GM12874 (cell line): ENCODE data around the gene HOXA3.

Experiments
- TF ChIP-seq, protein P1 (sequence below): IDR thresholded peaks from 2 replicates; pipeline ENCODE4 v1.5.1; 2011; ENCODE audit warnings: low read depth, mild to moderate bottlenecking, control low read depth, low read length, moderate library complexity; ENCODE audit not compliant: insufficient read depth

HOXA3 gene

DNA sequence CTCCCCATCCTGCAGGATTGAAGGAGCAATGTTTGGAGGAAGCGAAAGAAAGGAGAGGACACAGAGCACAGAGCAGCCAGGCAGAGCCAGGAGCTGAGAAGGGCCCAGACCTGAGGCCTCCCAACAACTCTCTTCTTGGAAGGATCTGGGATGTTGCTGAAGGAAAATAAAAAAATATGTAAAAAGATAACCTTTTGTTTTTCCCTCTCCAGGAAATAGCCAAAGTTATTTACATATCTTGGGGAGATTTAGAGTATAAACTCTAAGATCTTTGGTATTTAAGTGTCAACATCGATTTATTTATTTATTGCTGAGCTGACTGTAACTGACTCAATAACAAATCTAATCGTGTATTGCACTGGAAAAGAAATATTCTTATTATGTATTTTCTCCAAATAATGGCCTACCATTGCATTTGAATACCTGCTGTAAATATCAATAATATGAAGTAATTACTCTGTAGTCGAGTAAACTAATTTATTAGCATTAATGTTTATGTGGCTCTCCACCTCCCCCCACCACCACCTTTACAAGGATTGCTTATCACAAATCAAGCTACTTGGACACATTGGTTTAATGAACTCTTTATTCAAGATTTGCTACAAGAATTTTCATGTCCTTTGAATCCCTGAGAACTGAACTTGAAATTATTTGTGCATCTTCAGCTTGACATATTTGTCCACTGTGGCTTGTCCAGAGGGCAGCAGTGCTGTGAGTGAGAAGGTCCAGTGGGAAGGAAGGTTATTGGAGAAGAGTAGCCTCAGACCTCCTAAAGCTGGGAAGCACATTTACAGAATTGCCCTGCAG lies 34.5 kb upstream of the HOXA3 start:
- TF ChIP-seq, protein P1, sequence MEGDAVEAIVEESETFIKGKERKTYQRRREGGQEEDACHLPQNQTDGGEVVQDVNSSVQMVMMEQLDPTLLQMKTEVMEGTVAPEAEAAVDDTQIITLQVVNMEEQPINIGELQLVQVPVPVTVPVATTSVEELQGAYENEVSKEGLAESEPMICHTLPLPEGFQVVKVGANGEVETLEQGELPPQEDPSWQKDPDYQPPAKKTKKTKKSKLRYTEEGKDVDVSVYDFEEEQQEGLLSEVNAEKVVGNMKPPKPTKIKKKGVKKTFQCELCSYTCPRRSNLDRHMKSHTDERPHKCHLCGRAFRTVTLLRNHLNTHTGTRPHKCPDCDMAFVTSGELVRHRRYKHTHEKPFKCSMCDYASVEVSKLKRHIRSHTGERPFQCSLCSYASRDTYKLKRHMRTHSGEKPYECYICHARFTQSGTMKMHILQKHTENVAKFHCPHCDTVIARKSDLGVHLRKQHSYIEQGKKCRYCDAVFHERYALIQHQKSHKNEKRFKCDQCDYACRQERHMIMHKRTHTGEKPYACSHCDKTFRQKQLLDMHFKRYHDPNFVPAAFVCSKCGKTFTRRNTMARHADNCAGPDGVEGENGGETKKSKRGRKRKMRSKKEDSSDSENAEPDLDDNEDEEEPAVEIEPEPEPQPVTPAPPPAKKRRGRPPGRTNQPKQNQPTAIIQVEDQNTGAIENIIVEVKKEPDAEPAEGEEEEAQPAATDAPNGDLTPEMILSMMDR: no peak

DNA sequence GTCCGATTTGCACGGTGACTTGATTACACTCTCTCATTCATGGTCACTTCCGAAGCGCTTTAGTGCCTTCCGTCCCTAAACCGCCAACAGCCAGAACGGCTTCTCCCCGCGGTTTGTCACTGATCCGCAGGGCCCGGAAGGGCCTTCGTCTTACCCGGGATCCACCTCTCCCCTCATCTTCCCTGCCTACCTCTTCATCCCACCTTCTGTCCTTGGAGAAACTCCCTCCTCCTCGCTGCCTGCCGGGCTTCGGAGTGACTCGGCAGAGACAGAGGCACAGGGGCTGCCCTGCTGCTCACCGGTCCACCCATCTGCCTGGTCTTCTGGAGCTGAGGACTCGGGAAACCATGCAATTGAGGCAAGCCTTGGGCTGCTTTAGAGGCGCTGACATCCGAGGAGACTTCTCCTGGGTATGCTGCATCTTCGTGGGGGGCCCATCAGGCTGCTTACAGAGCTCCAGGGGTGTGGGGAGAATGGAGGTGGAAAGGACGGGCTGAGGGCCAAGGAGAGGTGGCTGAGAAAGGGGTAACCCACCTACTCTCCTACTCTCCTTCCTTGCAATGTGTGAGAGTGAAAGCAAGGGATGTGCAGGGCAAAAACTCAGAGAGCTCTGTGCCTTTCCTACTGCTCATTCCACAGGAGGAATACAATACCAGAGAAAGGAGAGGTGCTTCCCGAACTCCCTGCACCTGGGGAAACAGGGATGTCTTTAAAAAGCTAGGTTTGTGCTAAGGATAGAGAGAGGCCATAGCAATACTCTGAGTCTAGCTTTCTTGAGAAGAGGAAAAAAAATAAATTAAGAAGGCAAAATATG lies 33.7 kb upstream of the HOXA3 start:
- TF ChIP-seq, protein P1: no peak

DNA sequence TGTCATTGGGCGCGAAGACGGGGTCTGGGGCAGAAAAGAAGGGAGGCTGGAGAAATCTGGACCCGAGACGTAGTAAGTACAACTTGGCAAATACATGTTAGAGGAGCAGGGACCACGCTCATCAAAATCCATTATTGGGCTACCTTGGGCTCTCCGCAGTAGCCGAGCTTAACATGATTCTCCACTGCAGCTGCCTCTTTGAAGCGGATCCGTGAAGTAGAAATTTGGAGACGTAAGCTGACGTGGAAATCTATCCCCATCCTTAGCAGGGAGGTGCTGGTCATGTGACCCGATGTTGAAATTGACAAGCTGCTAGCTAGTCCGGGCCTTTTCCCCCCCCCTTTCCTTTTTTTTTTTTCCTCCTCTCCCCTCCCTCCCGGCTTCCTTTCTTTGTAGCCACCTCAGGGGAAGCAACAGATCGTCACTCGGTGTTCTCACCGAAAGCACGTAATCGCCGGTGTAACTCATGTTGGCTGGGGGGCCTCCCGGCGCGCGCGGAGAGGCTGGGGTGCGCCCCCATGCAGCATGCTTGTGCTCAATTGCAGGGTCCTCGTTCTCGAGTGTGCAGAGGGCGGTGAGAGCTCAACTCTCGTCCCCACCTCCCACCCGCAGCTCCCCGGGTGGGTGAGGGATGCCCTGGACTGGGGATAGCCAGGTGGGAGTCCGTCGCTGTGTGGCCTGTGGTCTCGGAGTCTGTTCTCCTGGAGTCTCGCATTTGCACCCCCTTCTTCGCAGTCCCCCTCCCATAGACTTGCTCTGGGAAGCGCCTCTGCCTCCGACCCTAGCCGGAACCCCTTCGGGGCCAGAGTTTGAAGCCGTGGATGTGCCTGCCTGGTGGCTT lies 32.9 kb upstream of the HOXA3 start, which contains the start of gene HOXA11:
HOXA11 (minus strand) TSS at position 220 of the 841 bp plus-strand sequence; CDS start at position 132, 88 bp downstream.
- TF ChIP-seq, protein P1: no peak

DNA sequence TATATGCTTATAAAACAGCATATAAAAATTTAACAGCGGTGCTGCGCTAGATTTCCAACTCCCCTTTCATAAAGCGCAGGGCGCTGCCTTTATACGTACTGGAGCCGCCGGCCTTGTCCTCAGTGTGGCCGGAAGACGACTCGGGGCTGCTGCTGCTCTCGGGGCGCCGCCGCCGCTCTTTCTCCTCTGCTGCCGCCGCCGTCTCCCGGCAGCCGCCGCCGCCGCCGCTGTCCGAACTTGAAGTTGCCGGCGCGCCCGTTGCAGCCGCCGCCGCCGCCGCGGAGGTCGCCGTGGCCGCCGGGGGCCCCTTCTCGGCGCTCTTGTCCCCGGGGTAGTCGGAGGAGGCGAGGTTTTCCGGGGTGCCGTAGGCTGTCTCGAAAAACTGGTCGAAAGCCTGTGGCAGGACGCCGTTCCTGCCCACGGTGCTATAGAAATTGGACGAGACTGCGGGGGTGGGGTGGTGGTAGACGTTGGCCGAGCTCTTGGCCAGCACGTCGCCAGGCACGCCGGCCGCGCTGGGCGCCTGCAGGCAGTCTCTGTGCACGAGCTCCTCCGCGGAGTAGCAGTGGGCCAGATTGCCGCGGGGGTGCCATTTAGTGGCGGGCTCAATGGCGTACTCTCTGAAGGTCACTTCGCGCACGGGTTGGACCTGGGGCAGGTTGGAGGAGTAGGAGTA lies 32.1 kb upstream of the HOXA3 start:
- TF ChIP-seq, protein P1: no peak

DNA sequence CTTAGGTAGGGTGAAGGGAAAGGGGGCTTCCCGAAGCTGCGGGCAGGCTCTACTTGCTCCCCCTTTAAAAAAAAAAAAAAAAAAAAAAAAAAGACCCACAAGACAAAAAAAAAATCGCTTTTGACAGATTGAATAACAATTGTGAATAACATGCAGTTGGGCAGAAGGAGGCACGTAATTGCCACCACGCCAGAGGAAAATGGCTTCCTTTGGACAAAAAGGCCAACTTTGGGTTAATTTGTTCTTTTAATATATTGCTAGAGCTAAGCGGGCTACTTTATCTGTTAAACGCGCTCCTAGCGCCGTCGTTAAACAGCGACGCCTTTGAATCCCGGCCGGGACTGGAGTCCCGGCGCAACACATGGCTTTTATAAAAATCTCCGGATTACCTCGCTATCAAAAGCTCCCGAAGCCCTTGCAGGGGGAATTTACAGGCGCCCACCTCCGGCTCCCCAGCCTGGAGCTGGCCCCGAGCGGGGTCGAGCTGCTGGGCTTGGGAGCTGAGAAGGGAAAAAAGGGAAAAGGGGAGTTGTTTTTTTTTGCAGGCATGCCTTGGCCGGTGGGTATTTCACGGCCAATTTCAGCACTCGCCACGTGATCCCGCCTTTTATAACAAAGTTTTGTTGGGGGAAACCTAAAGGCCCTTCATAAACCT lies 31.4 kb upstream of the HOXA3 start:
- TF ChIP-seq, protein P1: no peak

DNA sequence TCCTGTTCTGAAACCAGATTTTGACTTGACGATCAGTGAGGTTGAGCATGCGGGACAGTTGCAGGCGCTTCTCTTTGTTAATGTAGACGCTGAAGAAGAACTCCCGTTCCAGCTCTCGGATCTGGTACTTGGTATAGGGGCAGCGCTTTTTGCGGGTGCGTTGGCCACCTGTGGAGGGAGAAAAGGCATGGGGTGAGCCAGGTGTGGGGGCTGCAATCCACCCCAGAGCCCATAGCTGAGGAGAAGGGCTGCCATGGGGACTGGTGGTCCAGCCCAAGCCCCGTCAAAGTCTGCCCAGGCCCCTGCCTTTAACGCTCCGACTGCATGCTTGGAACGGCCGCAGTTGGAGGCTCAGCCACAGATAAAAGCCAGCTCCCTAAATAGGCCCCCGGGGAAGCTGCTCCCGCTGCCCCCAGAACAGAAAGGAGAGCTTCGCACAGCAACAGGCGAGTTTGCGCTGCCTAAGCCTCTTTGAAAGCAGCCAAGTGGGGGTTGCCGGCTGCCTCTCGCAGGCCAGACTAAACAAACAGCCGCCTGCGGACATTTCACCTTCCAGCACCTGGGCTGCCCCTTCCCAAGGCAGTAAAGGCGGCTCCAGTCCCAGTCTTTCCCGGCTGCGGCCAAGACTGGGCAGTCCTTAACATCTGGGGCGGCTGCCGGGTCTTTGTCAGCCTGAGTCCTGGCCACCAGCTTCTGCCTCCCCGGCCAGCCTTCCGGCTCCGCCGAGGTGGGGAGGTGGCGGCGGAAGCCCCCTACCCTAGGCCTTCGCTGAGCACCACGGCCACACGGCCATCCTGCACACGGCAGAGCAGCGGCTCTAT lies 30.7 kb upstream of the HOXA3 start:
- TF ChIP-seq, protein P1: no peak
